T-helper 9 cell (primary cell): ENCODE results near the gene GSTA3.
"Not testable (repeated sequence)": the region's sequence is repeated elsewhere in the genome, so short reads cannot be mapped to it uniquely, and the experiment has no call there.

Experiments used
- DNase-seq: peaks from one replicate; pipeline ENCODE4 v3.0.0-alpha.2; 2020

The GSTA3 gene

DNA sequence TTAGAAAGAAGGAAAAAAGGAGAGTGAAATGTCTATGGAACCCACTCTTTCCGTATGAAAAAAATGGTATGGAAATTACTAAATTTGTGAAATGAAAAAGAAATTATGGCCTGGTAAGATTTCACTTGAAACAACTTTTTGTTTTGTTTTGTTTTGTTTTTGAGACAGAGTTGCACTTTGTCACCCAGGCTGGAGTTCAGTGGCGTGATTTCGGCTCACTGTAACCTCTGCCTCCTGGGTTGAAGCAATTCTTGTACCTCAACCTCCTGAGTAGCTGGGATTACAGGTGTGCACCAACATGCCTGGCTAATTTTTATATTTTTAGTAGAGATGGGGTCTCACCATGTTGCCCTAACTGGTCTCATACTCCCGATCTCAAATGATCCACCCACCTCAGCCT lies 51.1 kb downstream of the GSTA3 start:
- no peak for DNase-seq

DNA sequence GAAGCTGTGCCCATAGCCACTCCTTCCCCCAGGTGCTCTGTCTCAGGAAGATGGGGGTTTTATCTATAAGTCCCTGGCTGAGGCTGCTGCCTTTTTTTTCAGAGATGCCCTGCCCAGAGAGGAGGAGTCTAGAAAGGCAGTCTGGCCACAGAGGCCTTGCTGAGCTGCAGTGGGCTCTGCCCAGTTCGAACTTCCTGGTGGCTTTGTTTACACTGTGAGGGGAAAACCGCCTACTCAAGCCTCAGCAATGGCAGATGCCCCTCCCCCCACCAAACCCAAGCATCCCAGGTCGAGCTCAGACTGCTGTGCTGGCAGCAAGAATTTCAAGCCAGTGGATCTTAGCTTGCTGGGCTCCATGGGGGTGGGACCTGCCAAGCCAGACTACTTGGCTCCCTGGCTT lies 53.4 kb downstream of the GSTA3 start:
- not testable (repeated sequence) for DNase-seq

DNA sequence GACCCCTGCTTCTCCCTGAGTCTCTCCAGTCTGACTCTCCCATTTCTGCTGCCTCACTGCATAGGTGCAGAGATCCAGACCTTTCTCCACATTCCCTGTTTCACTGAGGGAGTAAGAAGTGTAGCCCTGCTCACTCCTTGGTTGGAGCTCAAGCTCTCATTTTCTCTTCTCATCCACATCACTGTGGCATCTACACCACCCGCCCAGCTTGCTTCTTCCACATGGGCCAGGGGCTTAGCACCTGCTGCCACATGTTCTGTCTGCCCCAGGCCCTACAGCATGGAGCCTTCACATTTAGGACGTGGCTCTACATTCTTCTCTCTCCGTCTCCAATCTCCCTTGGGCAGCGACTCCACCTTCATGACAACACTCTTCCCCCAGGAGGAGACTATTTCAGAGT lies 60.4 kb downstream of the GSTA3 start:
- no peak for DNase-seq
